Measurements from ENCODE around the gene PSMC3. TPM values are rescaled to one million over a fixed set of nuclear protein-coding genes. Genes with fewer than 3 reads are reported as not detected.
A peak's percentile ranks its signal among the peaks of the same experiment; 100 is the strongest.

Gene PSMC3
- total and polyA plus RNA-seq, 9 of the 15 experiments (the other 6 are each of a cell fraction or from before 2014, with no cell fraction given), result 44.3 to 324 (median 240) TPM

- H3K27ac ChIP-seq (ENCODE audit: extremely low read depth, low read depth, low read length), result no peak overlapping the region
- no peaks in the 10 kb centered on the region for H3K79me2 ChIP-seq (ENCODE audit: control insufficient read depth, insufficient read depth, low read length)
- H3K9me3 ChIP-seq (replicated peaks; ENCODE audit: control insufficient read depth, insufficient read depth, low read depth, low read length), result no peaks in the 10 kb centered on the region
- in situ Hi-C loops (cut with MboI), result no loop called here
- BruUV-seq (replicated peaks), result no TSS peak
- TF ChIP-seq GTF2A2 (tag; IDR thresholded peaks at IDR 0.05) (no peak), TEAD2 (tag; IDR thresholded peaks at IDR 0.05) (no peak), HES1 (IDR thresholded peaks at IDR 0.05; ENCODE audit: low read depth) (no peak), SMARCE1 (IDR thresholded peaks at IDR 0.05) (no peak)
- no peak overlapping the region for H3K4me3 ChIP-seq
- FAIRE-seq (no peak), ATAC-seq (no peak), DNase-seq (ENCODE audit: extremely low read depth in 1 of 4, low spot score in 3 of 4) (no peak)
- H3K4me1 ChIP-seq (replicated peaks in 1 of 2; ENCODE audit: control insufficient read depth in 2 of 2, insufficient read depth in 2 of 2, low read length in 2 of 2), result peaks cover 0 to 19% of the 10 kb centered on the region in 2 experiments; a peak in 2 of 5 replicates
- ChIA-PET POLR2A (interaction anchor here (0.7 to 1.3 kb wide), 4 partner anchors 13 to 168 kb away, joined by 3 to 4 read pairs (median 4); no protein-coding TSS in a partner anchor), CTCF (ENCODE audit: low intra/inter-chr PET ratio) (no interaction called here)
- H2AFZ ChIP-seq (ENCODE audit: low read depth, low read length), result no peak overlapping the region
- H3K4me2 ChIP-seq (ENCODE audit: insufficient read depth, low read length), result no peak overlapping the region
- H3K36me3 ChIP-seq (ENCODE audit: control insufficient read depth, insufficient read depth, low read length), result no peaks in the 10 kb centered on the region; the same call in 2 of the 3 replicates
- intact Hi-C loops (cut with micrococcal nuclease), result no loop called here
- no peaks in the 10 kb centered on the region for H3K27me3 ChIP-seq (ENCODE audit: control insufficient read depth in 2 of 2, insufficient read depth in 2 of 2, low read length in 2 of 2)
- peak overlapping the region in 1 of 2 experiments; percentile 28; a peak in 1 of 4 replicates for H3K9ac ChIP-seq (ENCODE audit: insufficient read depth in 1 of 2, low read depth in 2 of 2, low read length in 2 of 2)
- no peaks in the 10 kb centered on the region for H3K9me1 ChIP-seq (ENCODE audit: control insufficient read depth, insufficient read depth, low read length)
- WGBS (ENCODE audit: insufficient coverage, low coverage, missing lambda C conversion rate), result 61% methylated on average over 12 of the region's 12 CpGs
- H4K20me1 ChIP-seq (replicated peaks; ENCODE audit: control insufficient read depth, insufficient read depth, low read length), result no peaks in the 10 kb centered on the region
Observed at GRCh38 chr11:47447906-47448305, 21.7 kb upstream of the PSMC3 start.

- no peak overlapping the region for H2AFZ ChIP-seq (ENCODE audit: low read depth, low read length)
- H3K9me1 ChIP-seq (ENCODE audit: control insufficient read depth, insufficient read depth, low read length), result no peaks in the 10 kb centered on the region
- ChIA-PET POLR2A (no interaction called here), CTCF (ENCODE audit: low intra/inter-chr PET ratio) (no interaction called here)
- in situ Hi-C loops (cut with MboI), result no loop called here
- H3K4me3 ChIP-seq, result no peak overlapping the region
- BruUV-seq (replicated peaks), result no TSS peak
- no peaks in the 10 kb centered on the region; the same call in 2 of the 3 replicates for H3K36me3 ChIP-seq (ENCODE audit: control insufficient read depth, insufficient read depth, low read length)
- no peak overlapping the region for H3K27ac ChIP-seq (ENCODE audit: extremely low read depth, low read depth, low read length)
- no peaks in the 10 kb centered on the region for H3K27me3 ChIP-seq (ENCODE audit: control insufficient read depth in 2 of 2, insufficient read depth in 2 of 2, low read length in 2 of 2)
- peaks cover 0 to 19% of the 10 kb centered on the region in 2 experiments; a peak in 2 of 5 replicates for H3K4me1 ChIP-seq (replicated peaks in 1 of 2; ENCODE audit: control insufficient read depth in 2 of 2, insufficient read depth in 2 of 2, low read length in 2 of 2)
- DNase-seq (ENCODE audit: extremely low read depth in 1 of 4, low spot score in 3 of 4), result no peak
- intact Hi-C loops (cut with micrococcal nuclease), result no loop called here
- no peaks in the 10 kb centered on the region for H4K20me1 ChIP-seq (replicated peaks; ENCODE audit: control insufficient read depth, insufficient read depth, low read length)
- ATAC-seq, result no peak
- no peak overlapping the region for H3K9ac ChIP-seq (ENCODE audit: insufficient read depth in 1 of 2, low read depth in 2 of 2, low read length in 2 of 2)
- 54% methylated on average over 7 of the region's 9 CpGs for WGBS (ENCODE audit: insufficient coverage, low coverage, missing lambda C conversion rate)
- H3K9me3 ChIP-seq (replicated peaks; ENCODE audit: control insufficient read depth, insufficient read depth, low read depth, low read length), result no peaks in the 10 kb centered on the region
- H3K79me2 ChIP-seq (ENCODE audit: control insufficient read depth, insufficient read depth, low read length), result no peaks in the 10 kb centered on the region
- H3K4me2 ChIP-seq (ENCODE audit: insufficient read depth, low read length), result no peak overlapping the region
- FAIRE-seq, result no peak
- TF ChIP-seq POLR2B (IDR thresholded peaks at IDR 0.05; ENCODE audit: low read depth, partially characterized antibody) (no peak), TBL1XR1 (IDR thresholded peaks at IDR 0.05; ENCODE audit: low read length in 2 of 2) (no peak), CBX1 (IDR thresholded peaks at IDR 0.05; ENCODE audit: low read depth) (no peak), ZBTB34 (CRISPR knock-in tag; IDR thresholded peaks at IDR 0.05) (no peak), ZFP30 (CRISPR knock-in tag; IDR thresholded peaks at IDR 0.05; ENCODE audit: borderline replicate concordance) (no peak), TAF9B (IDR thresholded peaks at IDR 0.05; ENCODE audit: partially characterized antibody) (no peak), ELF1 (tag; IDR thresholded peaks at IDR 0.05) (no peak), DIDO1 (tag; IDR thresholded peaks at IDR 0.05; ENCODE audit: low read depth) (no peak), ZNF324 (CRISPR knock-in tag; IDR thresholded peaks at IDR 0.05) (no peak), ZNF778 (CRISPR knock-in tag; IDR thresholded peaks at IDR 0.05) (no peak), COPS2 (conservative IDR thresholded peaks at IDR 0.05) (no peak), PKNOX1 (IDR thresholded peaks at IDR 0.05) (no peak)
Observed at GRCh38 chr11:47446833-47447232, 20.6 kb upstream of the PSMC3 start.
